ENCODE measurements around the gene FAM187B.

The FAM187B gene

DNA sequence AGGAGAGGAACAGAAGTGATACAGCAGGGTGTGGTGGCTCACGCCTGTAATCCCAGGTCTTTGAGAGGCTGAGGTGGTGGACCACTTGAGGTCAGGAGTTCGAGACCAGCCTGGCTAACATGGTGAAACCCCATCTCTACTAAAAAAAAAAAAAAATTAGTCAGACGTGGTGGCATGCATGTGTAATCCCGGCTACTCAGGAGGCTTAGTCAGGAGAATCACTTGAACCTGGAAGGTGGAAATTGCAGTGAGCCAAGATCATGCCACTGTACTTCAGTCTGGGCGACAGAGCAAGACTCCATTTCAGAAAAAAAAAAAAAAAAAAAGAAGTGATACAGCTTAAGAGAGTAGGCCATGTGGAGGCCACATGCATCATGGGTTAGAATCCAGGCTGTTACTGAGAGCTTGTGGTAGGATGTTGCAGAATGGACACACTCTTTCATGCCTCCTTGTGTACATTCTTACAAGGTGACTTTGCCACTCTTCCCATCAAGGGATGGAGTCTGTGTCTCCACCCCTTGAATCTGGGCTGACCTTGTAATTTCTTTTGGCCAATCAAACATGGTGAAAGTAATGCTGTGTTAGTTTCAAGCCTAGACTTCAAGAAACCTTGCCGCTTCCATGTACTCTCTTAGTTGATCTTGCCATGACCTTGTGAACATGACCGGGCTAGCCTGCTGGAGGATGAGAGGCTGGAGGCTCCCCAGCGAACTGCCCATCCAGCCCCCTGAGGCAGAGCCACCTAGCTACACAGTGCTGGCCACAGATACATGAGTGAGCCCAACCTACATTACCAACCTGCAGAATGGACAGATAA is 12.3 kb downstream of the FAM187B start:
- TF ChIP-seq, protein P1, sequence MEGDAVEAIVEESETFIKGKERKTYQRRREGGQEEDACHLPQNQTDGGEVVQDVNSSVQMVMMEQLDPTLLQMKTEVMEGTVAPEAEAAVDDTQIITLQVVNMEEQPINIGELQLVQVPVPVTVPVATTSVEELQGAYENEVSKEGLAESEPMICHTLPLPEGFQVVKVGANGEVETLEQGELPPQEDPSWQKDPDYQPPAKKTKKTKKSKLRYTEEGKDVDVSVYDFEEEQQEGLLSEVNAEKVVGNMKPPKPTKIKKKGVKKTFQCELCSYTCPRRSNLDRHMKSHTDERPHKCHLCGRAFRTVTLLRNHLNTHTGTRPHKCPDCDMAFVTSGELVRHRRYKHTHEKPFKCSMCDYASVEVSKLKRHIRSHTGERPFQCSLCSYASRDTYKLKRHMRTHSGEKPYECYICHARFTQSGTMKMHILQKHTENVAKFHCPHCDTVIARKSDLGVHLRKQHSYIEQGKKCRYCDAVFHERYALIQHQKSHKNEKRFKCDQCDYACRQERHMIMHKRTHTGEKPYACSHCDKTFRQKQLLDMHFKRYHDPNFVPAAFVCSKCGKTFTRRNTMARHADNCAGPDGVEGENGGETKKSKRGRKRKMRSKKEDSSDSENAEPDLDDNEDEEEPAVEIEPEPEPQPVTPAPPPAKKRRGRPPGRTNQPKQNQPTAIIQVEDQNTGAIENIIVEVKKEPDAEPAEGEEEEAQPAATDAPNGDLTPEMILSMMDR (IDR thresholded peaks at IDR 0.05; ENCODE audit: low read depth, low read length) = no peak
- DNase-seq (ENCODE audit: low read depth in 2 of 2) = peak in 1 of 2 donors; percentile 12

DNA sequence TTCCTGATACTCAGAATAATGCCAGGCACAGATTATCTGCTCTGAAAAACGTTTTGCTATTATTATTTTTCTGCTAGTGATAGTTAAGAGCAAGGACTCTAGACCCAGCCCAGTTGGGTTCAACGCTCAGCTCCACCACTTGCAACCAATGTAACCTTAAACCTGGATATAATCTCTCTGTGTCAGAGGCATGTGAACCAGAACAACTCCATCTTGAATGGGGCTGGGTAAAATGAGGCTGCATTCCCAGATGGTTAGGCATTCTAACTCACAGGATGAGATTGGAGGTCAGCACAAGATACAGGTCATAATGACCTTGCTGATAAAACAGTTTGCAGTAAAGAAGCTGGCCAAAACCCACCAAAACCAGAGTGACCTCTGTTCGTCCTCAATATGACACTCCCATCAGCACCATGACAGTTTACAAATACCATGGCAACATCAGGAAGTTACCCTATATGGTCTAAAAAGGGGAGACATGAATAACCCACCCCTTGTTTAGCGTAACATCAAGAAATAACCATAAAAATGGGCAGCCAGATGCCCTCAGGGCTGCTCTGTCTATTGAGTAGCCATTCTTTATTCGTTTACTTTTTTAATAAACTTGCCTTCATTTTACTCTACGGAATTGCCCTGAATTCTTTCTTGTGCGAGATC is 13.6 kb downstream of the FAM187B start:
- no peak overlapping the region for H3K4me3 ChIP-seq (replicated peaks in 1 of 2; ENCODE audit: low read depth in 2 of 2, low read length in 2 of 2)
- TF ChIP-seq, protein P1 (IDR thresholded peaks at IDR 0.05; ENCODE audit: low read depth, low read length) = no peak
- no peak for DNase-seq (ENCODE audit: low read depth in 2 of 2)

More for the DNA sequence above, 12.3 kb downstream of the FAM187B start:
- H3K4me3 ChIP-seq (replicated peaks in 1 of 2; ENCODE audit: low read depth in 2 of 2, low read length in 2 of 2) = no peak overlapping the region

DNA sequence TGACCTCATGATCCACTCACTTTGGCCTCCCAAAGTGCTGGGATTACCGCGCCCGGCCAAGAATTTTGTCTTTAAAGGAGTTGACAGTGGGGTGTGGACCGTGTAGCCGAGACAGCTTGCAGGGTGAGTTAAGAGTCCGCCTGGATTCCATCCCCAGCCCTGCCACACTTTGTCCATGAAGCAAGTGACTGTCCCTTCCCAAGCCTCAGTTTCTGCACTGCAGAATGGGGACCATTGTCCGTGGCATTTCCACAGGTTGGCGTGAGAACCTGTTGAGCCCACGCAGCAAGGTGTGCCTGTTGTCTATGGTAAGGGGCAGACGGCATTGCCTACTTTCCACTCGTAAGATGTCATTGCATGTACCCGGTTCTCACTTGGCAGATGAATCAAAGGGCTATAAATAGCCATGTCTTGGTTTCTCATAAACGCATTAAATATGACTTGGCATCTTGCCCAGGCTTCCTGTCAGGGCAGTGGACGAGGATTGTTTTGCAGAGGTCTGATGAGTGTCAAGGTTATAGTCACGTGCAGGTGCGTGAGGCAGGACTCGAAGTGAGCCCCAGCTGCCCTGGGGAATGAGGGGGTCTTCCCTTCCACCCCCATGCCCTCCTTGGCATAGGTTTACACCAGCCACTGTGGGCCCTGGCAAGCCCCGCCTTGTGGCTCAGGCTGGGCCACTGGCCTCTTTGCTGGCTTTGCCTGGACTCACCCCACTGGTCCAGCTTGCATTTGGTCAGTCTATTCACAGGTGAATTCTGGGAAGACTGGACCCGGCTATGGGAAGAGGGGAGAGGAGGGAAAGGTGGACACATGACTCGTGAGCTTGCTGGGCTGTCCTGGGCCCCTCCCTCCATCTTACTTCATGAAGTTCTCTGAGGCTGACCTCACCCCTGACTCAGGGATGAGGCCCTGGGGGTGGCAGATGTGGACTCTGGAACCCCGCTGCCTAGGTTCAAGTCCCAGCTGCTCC is 14.6 kb downstream of the FAM187B start:
- DNase-seq (ENCODE audit: low read depth in 2 of 2) = peak; percentile 92 to 94
- no peak overlapping the region for H3K4me3 ChIP-seq (replicated peaks in 1 of 2; ENCODE audit: low read depth in 2 of 2, low read length in 2 of 2)
- TF ChIP-seq, protein P1 (IDR thresholded peaks at IDR 0.05; ENCODE audit: low read depth, low read length) = no peak

- TF ChIP-seq, protein P1 (IDR thresholded peaks at IDR 0.05; ENCODE audit: low read depth, low read length) = no peak
- no peak for DNase-seq (ENCODE audit: low read depth in 2 of 2)
These were observed 16.3 kb downstream of the FAM187B start for GRCh38 chr19:35212241-35212640.

DNA sequence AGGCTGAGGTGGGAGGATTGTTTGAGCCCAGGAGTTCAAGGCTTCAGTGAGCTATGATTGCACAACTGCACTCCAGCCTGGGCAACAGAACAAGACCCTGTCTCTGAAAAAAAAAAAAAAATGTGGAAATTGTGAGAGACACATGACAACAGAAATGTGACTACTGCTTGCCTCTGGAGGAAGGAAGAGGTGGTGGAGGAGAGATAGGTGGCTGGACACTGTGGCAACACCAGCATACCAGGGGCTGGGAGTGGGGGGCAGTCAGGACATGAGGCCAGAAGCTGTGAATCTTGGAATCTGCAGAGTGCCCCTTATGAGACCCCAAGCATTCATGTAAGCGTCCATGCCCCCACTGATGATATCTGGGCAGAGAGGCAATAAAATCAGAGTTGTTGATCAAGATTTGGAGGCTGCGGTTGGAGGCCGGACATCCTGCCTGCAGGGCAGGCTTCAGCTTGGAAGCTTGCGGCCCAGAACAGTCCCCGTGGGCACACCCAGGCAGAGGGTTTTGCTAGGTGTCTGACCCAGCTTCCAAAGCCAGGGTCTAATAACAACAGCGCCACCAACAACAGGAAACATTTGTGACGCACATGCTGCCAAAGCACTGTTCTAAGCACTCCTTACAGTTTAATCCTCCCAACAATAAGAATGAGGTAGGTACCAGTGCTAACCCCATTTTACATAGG is 16.9 kb downstream of the FAM187B start:
- TF ChIP-seq, protein P1 (IDR thresholded peaks at IDR 0.05; ENCODE audit: low read depth, low read length) = no peak

More at GRCh38 chr19:35212241-35212640, 16.3 kb downstream of the FAM187B start:
- no peak overlapping the region for H3K4me3 ChIP-seq (replicated peaks in 1 of 2; ENCODE audit: low read depth in 2 of 2, low read length in 2 of 2)

DNA sequence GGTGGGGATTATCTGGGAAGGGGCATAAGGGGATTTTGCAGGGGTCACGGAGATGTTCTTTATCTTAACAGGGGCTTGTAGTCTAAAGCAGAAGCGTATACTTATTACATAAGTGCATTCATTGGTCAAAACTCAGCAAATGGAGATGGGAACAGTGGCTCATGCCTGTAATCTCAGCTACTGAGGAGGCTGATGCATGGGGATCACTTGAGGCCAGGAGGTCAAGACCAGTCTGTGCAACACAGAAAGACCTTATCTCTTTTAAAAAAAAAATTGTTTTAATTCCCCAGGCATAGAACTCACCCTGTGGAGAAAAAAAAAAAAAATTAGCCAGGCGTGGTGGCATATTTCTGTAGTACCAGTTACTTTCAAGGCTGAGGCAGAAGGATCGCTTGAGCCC is 18.9 kb downstream of the FAM187B start:
- no peak overlapping the region for H3K4me3 ChIP-seq (replicated peaks in 1 of 2; ENCODE audit: low read depth in 2 of 2, low read length in 2 of 2)
- TF ChIP-seq, protein P1 (IDR thresholded peaks at IDR 0.05; ENCODE audit: low read depth, low read length) = no peak
- DNase-seq (ENCODE audit: low read depth in 2 of 2) = no peak

More for the DNA sequence above, 16.9 kb downstream of the FAM187B start:
- no peak for DNase-seq (ENCODE audit: low read depth in 2 of 2)
- no peak overlapping the region for H3K4me3 ChIP-seq (replicated peaks in 1 of 2; ENCODE audit: low read depth in 2 of 2, low read length in 2 of 2)

Data from cardiac fibroblast (primary cell).